ENCODE data around the gene PEX7. TPM values are rescaled to one million over a fixed set of nuclear protein-coding genes. Genes with fewer than 3 reads are reported as not detected.
"Not testable (repeated sequence)": the region's sequence is repeated elsewhere in the genome, so short reads cannot be mapped to it uniquely, and the experiment has no call there.

PEX7 gene
- total RNA-seq, 2 donors from 2014 or later, result 4.2 to 5.9 TPM

DNA sequence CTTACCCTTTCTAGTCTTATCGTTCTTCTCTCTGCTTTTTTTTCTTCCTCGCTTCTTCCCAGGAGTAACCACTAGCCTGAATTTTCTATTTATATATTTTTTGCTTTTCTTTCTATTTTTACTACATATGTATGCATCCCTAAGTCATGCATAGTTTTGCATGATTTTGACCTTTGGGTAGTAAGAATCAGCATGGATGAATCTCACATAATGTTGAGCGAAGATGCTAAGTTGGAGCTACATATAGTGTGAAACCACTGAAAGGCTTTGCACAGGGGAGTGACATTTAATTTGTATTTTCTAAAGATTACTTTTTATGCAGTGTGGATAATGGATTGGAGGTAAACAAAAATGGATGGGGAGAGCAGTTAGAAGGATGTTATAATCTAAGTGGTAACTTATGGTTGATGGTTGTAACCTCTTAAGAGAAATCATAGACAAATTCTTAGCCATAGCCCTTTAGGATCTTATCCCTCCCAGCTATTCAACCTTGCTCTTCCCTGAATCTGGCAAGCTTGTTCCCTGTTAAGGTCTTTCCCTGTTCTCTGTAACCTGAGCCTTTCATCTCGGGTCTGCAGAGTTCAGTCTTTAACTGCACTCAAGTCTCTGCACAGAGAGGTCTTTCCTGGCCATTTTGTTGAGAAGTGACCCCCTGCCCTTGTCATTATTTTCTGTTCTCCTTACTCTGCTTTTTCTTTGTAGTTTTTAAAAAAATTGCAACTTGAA lies 18.0 kb downstream of the PEX7 start:
- Mint-ChIP-seq H3K27ac (no peak overlapping the region), H3K4me1 (ENCODE audit: low read depth in 2 of 2) (no peaks in the 10 kb centered on the region), H3K27me3 (no peaks in the 10 kb centered on the region), H3K36me3 (no peaks in the 10 kb centered on the region), H3K9me3 (no peaks in the 10 kb centered on the region), H3K4me3 (no peak overlapping the region)
- ATAC-seq, result no peak
- no peak for DNase-seq (ENCODE audit: low spot score)

DNA sequence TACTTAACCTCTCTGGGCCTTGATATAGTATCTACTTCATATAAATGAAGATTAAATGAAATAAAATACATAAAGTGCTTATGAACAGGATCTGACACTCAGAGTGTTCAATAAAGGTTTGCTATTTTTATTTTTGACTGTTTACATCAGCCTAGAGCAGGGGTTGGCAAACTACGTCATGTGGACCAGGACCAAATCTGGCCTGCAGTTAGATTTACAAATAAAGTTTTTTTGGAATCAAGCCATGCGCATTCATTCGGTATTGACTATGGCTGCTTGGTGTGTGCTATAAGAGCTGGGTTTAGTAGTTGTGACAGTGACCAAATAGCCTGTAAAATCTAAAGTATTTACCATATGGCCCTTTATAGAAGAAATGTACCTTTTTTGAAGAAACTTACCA lies 20.8 kb downstream of the PEX7 start:
- H3K27ac Mint-ChIP-seq, result no peak overlapping the region
- ATAC-seq (no peak), DNase-seq (ENCODE audit: low spot score) (no peak)
- no peaks in the 10 kb centered on the region for H3K9me3 Mint-ChIP-seq
- H3K36me3 Mint-ChIP-seq, result peaks cover 7% of the 10 kb centered on the region
- H3K4me1 Mint-ChIP-seq (ENCODE audit: low read depth in 2 of 2), result no peaks in the 10 kb centered on the region
- no peaks in the 10 kb centered on the region for H3K27me3 Mint-ChIP-seq
- H3K4me3 Mint-ChIP-seq, result no peak overlapping the region

DNA sequence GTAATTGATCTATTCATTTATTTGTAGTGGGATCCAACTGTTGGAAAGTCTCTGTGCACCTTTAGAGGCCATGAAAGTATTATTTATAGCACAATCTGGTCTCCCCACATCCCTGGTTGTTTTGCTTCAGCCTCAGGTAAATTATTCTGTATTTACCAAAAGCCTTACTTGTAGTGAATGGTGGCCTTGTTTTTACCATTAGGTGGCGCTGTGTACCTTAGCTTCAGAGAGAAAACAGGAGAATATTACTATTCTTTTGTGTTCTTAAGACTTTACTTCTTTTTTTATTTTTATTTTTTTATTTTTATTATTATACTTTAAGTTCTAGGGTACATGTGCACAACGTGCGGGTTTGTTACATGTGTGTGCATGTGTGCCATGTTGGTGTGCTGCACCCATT lies 23.7 kb downstream of the PEX7 start:
- ATAC-seq (no peak), DNase-seq (ENCODE audit: low spot score) (no peak)
- H3K4me3 Mint-ChIP-seq, result no peak overlapping the region

DNA sequence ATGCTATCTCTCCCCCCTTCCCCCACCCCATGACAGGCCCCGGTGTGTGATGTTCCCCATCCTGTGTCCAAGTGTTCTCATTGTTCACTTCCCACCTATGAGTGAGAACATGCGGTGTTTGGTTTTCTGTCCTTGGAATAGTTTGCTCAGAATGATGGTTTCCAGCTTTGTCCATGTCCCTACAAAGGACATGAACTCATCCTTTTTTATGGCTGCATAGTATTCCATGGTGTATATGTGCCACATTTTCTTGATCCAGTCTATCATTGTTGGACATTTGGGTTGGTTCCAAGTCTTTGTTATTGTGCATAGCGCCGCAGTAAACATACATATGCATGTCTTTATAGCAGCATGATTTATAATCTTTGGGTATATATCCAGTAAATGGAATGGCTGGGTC lies 24.1 kb downstream of the PEX7 start:
- not testable (repeated sequence) for H3K4me1 Mint-ChIP-seq (ENCODE audit: low read depth in 2 of 2); ATAC-seq; H3K27ac Mint-ChIP-seq; H3K9me3 Mint-ChIP-seq; DNase-seq (ENCODE audit: low spot score); H3K4me3 Mint-ChIP-seq; H3K27me3 Mint-ChIP-seq
- H3K36me3 Mint-ChIP-seq, result peaks cover 31% of the 10 kb centered on the region

More for the DNA sequence above, 23.7 kb downstream of the PEX7 start:
- Mint-ChIP-seq H3K4me1 (ENCODE audit: low read depth in 2 of 2) (no peaks in the 10 kb centered on the region), H3K36me3 (peaks cover 31% of the 10 kb centered on the region), H3K27me3 (no peaks in the 10 kb centered on the region), H3K27ac (no peak overlapping the region), H3K9me3 (no peaks in the 10 kb centered on the region)

DNA sequence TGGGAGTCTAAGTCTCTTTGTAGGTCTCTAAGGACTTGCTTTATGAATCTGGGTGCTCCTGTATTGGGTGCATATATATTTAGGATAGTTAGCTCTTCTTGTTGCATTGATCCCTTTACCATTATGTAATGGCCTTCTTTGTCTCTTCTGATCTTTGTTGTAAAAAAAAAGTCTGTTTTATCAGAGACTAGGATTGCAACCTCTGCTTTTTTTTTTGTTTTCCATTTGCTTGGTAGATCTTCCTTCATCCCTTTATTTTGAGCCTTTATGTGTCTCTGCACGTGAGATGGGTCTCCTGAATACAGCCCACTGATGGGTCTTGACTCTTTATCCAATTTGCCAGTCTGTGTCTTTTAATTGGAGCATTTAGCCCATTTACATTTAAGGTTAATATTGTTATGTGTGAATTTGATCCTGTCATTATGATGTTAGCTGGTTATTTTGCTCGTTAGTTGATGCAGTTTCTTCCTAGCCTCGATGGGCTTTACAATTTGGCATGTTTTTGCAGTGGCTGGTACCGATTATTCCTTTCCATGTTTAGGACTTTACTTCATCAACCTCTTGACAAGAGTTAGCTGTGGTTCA lies 27.7 kb downstream of the PEX7 start:
- H3K27me3 Mint-ChIP-seq; ATAC-seq; H3K9me3 Mint-ChIP-seq; H3K27ac Mint-ChIP-seq; H3K4me3 Mint-ChIP-seq; DNase-seq (ENCODE audit: low spot score); H3K4me1 Mint-ChIP-seq (ENCODE audit: low read depth in 2 of 2): not testable (repeated sequence)
- peaks cover 35% of the 10 kb centered on the region for H3K36me3 Mint-ChIP-seq

DNA sequence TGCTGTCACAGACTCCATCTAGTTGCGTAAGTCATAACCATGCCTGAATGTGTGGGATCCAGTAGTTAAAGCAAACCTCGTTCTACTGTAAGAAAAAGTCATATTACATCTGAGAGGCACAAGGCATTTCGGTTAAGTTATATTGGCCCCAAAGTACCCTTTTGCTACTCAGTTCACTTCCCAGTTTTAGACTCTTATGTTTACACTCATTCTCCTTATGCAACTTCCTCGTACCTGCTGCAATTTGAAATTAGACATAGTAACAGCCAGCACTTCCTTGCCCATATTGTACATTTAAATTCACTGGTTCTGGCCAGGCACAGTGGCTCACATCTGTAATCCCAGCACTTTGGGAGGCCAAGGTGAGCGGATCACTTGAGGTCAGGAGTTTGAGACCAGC lies 37.0 kb downstream of the PEX7 start:
- H3K9me3 Mint-ChIP-seq, result no peaks in the 10 kb centered on the region
- no peaks in the 10 kb centered on the region for H3K27me3 Mint-ChIP-seq
- no peak overlapping the region for H3K4me3 Mint-ChIP-seq
- no peaks in the 10 kb centered on the region for H3K36me3 Mint-ChIP-seq
- no peak for ATAC-seq
- DNase-seq (ENCODE audit: low spot score), result no peak
- H3K27ac Mint-ChIP-seq, result no peak overlapping the region
- no peaks in the 10 kb centered on the region for H3K4me1 Mint-ChIP-seq (ENCODE audit: low read depth in 2 of 2)

DNA sequence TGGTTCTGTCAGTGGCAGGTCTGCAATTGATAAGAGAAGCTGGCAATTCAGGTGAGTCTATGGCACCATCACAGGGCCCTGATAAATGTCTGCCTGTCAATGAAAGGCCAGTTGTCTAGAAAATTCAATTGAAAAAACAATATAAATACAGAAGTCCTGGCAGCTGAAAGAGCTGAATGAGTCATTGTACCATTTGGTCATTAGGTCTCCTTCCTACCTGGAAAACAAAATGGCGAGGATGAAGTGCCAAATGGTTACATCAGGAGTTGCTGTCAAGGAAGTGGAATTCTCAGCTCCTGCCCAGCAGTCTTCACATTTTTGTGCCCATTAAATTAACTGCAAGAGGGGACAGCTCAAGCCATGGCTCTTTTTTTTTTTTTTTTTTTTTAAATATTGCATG lies 37.7 kb downstream of the PEX7 start:
- DNase-seq (ENCODE audit: low spot score) (no peak), ATAC-seq (no peak)
- no peaks in the 10 kb centered on the region for H3K27me3 Mint-ChIP-seq
- H3K36me3 Mint-ChIP-seq, result no peaks in the 10 kb centered on the region
- H3K27ac Mint-ChIP-seq, result no peak overlapping the region
- no peaks in the 10 kb centered on the region for H3K9me3 Mint-ChIP-seq
- H3K4me3 Mint-ChIP-seq, result no peak overlapping the region
- no peaks in the 10 kb centered on the region for H3K4me1 Mint-ChIP-seq (ENCODE audit: low read depth in 2 of 2)

DNA sequence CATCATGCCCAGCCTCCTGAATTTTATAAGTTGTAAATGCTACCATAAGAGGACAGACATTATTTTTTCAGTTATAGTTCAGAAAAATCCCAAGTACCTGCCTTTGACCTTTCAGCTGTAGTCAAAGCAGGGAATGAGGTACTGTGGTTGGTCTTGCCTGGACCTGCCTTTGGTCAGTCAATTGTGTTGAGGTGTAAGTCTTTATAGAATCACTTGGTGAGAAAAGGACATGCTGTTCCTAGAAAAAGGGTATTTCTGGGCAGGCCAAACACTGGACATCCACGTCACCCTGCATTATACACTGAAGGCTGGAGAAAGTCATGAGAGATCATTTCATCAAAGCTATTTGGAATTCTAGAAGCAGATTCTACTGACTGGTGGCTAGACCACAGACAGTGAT lies 40.3 kb downstream of the PEX7 start:
- no peaks in the 10 kb centered on the region for H3K4me1 Mint-ChIP-seq (ENCODE audit: low read depth in 2 of 2)
- DNase-seq (ENCODE audit: low spot score) (no peak), ATAC-seq (no peak)
- H3K9me3 Mint-ChIP-seq, result no peaks in the 10 kb centered on the region
- no peaks in the 10 kb centered on the region for H3K27me3 Mint-ChIP-seq
- no peak overlapping the region for H3K27ac Mint-ChIP-seq
- H3K4me3 Mint-ChIP-seq, result no peak overlapping the region
- H3K36me3 Mint-ChIP-seq, result no peaks in the 10 kb centered on the region

DNA sequence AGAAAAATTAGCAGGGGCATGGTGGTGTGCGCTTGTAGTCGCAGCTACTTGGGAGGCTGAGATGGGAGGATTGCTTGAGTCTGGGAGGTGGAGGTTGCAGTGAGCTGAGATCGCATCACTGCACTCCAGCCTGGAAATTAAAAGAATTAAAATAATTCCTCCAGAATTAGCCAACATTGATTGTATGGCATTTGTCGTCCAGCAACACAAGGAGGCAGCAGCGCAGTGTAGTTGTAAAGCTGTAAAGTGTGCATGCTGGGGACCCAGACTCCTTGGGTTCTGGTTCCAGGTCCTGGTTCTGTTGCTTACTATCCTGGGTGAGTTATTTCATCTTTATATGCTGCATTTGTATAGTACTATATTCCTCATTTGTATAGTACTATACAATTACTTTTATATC lies 41.4 kb downstream of the PEX7 start:
- no peak for ATAC-seq
- no peaks in the 10 kb centered on the region for H3K27me3 Mint-ChIP-seq
- no peaks in the 10 kb centered on the region for H3K4me1 Mint-ChIP-seq (ENCODE audit: low read depth in 2 of 2)

DNA sequence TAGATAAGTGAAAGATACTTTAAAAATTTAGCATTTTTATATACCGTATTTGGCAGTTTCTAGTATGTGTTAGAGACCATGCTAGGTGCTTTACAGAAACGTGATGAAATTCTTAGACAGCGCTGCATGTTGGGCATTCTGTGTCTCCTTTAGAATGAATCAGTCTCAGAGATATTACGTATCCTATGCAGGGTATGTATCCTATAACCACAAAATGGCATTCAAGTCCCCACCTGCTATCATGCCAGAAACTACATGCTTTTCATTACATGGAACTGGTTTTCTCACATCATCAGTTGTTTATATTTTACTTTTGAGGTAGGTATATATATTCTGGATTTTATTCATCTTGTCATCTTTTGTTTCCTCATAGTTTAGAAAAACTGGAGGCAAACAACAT lies 42.3 kb downstream of the PEX7 start:
- DNase-seq (ENCODE audit: low spot score) (no peak), ATAC-seq (no peak)
- H3K9me3 Mint-ChIP-seq, result no peaks in the 10 kb centered on the region
- H3K4me3 Mint-ChIP-seq, result no peak overlapping the region
- no peaks in the 10 kb centered on the region for H3K27me3 Mint-ChIP-seq
- no peaks in the 10 kb centered on the region for H3K4me1 Mint-ChIP-seq (ENCODE audit: low read depth in 2 of 2)
- H3K27ac Mint-ChIP-seq, result no peak overlapping the region
- H3K36me3 Mint-ChIP-seq, result no peaks in the 10 kb centered on the region

More for the DNA sequence above, 41.4 kb downstream of the PEX7 start:
- no peak overlapping the region for H3K4me3 Mint-ChIP-seq
- no peaks in the 10 kb centered on the region for H3K36me3 Mint-ChIP-seq
- no peak for DNase-seq (ENCODE audit: low spot score)
- H3K9me3 Mint-ChIP-seq, result no peaks in the 10 kb centered on the region
- no peak overlapping the region for H3K27ac Mint-ChIP-seq

DNA sequence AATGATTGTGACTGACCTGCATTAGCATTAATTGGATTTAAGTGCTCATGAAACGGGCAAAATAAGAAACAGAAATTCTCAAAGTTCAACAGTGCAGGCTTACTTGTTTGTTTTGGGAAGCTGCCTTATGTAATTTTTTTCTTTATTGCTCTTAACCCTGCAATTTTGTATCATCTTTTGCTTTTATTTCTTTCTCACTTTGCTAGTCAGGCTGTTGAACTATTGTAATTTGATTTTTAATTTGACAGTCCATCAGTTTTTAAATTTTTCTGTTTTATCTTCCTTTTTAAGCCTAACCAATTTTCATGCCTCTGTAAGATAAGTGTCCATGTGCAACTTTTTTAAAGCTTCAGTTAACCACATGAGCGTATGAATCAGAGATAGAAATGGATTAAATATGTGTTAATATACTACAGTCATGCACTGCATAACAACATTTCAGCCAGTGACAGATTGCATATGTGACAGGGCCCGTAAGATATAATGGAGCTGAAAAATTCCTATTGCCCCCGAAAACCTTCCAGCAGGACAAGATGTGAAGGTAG lies 44.6 kb downstream of the PEX7 start:
- Mint-ChIP-seq H3K4me1 (ENCODE audit: low read depth in 2 of 2) (no peaks in the 10 kb centered on the region), H3K9me3 (no peaks in the 10 kb centered on the region), H3K27me3 (no peaks in the 10 kb centered on the region), H3K4me3 (no peak overlapping the region), H3K27ac (no peak overlapping the region), H3K36me3 (no peaks in the 10 kb centered on the region)
- no peak for DNase-seq (ENCODE audit: low spot score)
- no peak for ATAC-seq

DNA sequence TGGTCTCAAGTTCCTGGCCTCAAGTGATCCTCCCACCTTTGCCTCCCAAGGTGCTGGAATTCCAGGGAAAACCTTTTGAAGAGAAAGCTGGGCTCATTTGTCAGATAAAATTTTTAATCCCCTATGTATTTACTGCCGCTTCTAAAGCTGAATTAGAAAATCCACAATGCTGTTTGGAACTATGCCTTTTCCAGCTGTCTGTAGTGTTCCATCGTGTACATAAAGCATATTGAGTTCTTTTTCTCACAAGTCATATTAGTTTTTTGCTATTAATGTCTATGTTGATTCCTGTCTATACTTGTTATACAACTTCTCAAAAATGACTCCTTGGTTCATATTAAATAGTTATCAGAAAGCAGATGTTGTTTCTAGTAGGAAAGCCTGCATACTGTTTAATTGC lies 47.1 kb downstream of the PEX7 start:
- ATAC-seq, result no peak
- H3K36me3 Mint-ChIP-seq, result peaks cover 17% of the 10 kb centered on the region
- H3K27ac Mint-ChIP-seq, result no peak overlapping the region
- no peaks in the 10 kb centered on the region for H3K27me3 Mint-ChIP-seq
- no peaks in the 10 kb centered on the region for H3K9me3 Mint-ChIP-seq
- H3K4me3 Mint-ChIP-seq, result no peak overlapping the region
- DNase-seq (ENCODE audit: low spot score), result no peak
- H3K4me1 Mint-ChIP-seq (ENCODE audit: low read depth in 2 of 2), result no peaks in the 10 kb centered on the region

DNA sequence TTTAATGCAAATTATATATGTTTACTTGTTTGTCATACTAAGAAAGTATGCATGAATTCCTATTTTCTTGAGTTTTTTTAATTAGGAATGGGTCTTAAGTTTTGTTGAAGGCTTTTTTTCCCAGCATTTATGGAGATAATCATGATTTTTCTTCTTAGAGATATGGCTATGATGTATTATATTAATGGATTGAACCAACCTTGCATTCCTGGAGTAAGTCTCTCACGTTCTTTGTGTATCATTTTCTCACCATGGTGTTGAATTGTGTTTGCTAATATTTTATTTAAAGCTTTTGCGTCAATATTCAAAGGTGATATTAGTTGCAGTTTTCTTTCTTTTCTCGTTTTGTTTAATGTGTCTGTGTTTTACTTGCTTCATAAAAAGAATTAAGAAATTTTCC lies 51.4 kb downstream of the PEX7 start:
- H3K4me3 Mint-ChIP-seq, result no peak overlapping the region
- H3K36me3 Mint-ChIP-seq, result peaks cover 36% of the 10 kb centered on the region
- H3K27ac Mint-ChIP-seq, result no peak overlapping the region
- peaks cover 7% of the 10 kb centered on the region for H3K9me3 Mint-ChIP-seq
- no peaks in the 10 kb centered on the region for H3K27me3 Mint-ChIP-seq
- peaks cover 0 to 5% of the 10 kb centered on the region in 2 donors for H3K4me1 Mint-ChIP-seq (ENCODE audit: low read depth in 2 of 2)
- no peak for DNase-seq (ENCODE audit: low spot score)
- no peak for ATAC-seq

DNA sequence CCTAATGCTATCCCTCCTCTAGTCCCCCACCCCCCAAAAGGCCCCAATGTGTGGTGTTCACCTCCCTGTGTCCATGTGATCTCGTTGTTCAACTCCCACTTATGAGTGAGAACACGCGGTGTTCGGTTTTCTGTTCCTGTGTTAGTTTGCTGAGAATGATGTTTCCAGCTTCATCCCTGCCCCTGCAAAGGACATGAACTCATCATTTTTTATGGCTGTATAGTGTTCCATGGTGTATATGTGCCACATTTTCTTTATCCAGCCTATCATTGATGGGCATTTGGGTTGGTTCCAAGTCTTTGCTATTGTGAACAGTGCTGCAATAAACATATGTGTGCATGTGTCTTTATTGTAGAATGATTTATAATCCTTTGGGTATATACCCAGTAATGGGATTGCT lies 54.1 kb downstream of the PEX7 start:
- DNase-seq (ENCODE audit: low spot score); H3K4me3 Mint-ChIP-seq: not testable (repeated sequence)
- peaks cover 10 to 12% of the 10 kb centered on the region in 2 donors for H3K4me1 Mint-ChIP-seq (ENCODE audit: low read depth in 2 of 2)

More for the DNA sequence above, 54.1 kb downstream of the PEX7 start:
- H3K9me3 Mint-ChIP-seq, H3K27me3 Mint-ChIP-seq, H3K27ac Mint-ChIP-seq, ATAC-seq: not testable (repeated sequence)
- peaks cover 36% of the 10 kb centered on the region for H3K36me3 Mint-ChIP-seq

Data from natural killer cell treated with Interleukin-12 subunit alpha and Interleukin-12 subunit beta and Interleukin-15 and Interleukin-18, amount 100 ng/mL, for 72 hours (primary cell).